GM06990 (cell line): ENCODE results near the gene RAB34.
"Not testable (repeated sequence)": the region's sequence is repeated elsewhere in the genome, so short reads cannot be mapped to it uniquely, and the experiment has no call there.

ENCODE experiments used
- DNase-seq: peaks from one replicate; pipeline ENCODE4 v3.0.0-alpha.2; 2011; ENCODE audit not compliant: insufficient read length; ENCODE audit errors: extremely low read depth
- H3K27me3 ChIP-seq: replicated peaks from 2 replicates; pipeline ENCODE4 v1.6.0; 2011; ENCODE audit warnings: low read length; ENCODE audit not compliant: control insufficient read depth, insufficient read depth
- H3K36me3 ChIP-seq: 2 replicates; pipeline ENCODE4 v1.5.1; 2011; ENCODE audit warnings: low read length; ENCODE audit not compliant: control insufficient read depth, insufficient read depth
- H3K4me3 ChIP-seq: replicated peaks from 2 replicates; pipeline ENCODE4 v1.5.1; 2011; ENCODE audit warnings: low read depth, mild to moderate bottlenecking, control low read depth, low read length
- TF ChIP-seq, protein P1 (sequence below): IDR thresholded peaks from 2 replicates; pipeline ENCODE4 v1.5.1; 2011; ENCODE audit warnings: low read length, control low read depth, mild to moderate bottlenecking, inconsistent platforms; ENCODE audit not compliant: insufficient read depth, poor library complexity, severe bottlenecking

Gene RAB34

DNA sequence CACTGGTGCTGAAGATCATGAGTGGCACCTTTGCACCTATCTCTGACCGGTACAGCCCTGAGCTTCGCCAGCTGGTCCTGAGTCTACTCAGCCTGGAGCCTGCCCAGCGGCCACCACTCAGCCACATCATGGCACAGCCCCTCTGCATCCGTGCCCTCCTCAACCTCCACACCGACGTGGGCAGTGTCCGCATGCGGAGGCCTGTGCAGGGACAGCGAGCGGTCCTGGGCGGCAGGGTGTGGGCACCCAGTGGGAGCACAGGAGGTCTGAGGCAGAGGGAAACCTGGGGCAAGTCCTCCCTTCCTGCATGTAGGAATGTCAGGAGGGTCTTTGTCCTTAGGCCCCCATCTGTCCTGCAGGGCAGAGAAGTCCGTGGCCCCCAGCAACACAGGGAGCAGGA, 19.6 kb upstream of the RAB34 start:
- TF ChIP-seq, protein P1, sequence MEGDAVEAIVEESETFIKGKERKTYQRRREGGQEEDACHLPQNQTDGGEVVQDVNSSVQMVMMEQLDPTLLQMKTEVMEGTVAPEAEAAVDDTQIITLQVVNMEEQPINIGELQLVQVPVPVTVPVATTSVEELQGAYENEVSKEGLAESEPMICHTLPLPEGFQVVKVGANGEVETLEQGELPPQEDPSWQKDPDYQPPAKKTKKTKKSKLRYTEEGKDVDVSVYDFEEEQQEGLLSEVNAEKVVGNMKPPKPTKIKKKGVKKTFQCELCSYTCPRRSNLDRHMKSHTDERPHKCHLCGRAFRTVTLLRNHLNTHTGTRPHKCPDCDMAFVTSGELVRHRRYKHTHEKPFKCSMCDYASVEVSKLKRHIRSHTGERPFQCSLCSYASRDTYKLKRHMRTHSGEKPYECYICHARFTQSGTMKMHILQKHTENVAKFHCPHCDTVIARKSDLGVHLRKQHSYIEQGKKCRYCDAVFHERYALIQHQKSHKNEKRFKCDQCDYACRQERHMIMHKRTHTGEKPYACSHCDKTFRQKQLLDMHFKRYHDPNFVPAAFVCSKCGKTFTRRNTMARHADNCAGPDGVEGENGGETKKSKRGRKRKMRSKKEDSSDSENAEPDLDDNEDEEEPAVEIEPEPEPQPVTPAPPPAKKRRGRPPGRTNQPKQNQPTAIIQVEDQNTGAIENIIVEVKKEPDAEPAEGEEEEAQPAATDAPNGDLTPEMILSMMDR: no peak
- DNase-seq: no peak
- Histone ChIP-seq H3K36me3 (peaks cover 2% of the 10 kb centered on the region), H3K27me3 (no peaks in the 10 kb centered on the region), H3K4me3 (peak overlapping the region; percentile 45)

DNA sequence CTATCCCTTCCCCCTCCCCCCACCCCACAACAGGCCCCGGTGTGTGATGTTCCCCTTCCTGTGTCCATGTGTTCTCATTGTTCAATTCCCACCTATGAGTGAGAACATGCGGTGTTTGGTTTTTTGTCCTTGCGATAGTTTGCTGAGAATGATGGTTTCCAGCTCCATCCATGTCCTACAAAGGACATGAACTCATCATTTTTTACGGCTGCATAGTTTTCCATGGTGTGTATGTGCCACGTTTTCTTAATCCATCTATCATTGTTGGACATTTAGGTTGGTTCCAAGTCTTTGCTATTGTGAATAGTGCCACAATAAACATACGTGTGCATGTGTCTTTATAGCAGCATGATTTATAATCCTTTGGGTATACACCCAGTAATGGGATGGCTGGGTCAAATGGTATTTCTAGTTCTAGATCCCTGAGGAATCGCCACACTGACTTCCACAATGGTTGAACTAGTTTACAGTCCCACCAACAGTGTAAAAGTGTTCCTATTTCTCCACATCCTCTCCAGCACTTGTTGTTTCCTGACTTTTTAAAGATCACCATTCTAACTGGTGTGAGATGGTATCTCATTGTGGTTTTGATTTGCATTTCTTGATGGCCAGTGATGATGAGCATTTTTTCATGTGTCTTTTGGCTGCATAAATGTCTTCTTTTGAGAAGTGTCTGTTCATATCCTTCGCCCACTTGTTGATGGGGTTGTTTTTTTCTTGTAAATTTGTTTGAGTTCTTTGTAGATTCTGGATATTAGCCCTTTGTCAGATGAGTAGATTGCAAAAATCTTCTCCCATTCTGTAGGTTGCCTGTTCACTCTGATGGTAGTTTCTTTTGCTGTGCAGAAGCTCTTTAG, 18.5 kb upstream of the RAB34 start:
- H3K36me3 ChIP-seq, H3K4me3 ChIP-seq, DNase-seq, H3K27me3 ChIP-seq: not testable (repeated sequence)

DNA sequence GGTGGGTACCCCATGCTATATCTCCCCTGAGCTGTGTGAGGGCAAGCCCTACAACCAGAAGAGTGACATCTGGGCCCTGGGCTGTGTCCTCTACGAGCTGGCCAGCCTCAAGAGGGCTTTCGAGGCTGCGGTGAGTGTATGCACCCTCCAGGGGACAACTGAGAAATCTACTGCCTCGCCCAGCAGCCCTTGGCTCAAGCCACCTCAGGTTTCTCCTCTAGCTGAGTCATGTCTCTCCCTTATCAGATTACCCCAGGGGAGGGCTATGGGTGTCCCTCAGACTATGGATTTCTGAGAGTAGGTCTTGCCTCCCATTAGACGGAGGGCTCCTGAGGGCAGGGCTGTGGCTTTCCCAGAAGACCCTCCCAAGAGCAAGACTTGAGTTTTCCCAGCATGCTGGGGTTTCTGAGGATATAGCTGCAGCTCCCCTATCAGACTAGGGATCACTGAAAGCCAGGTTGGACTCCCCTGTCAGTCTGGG, 17.6 kb upstream of the RAB34 start:
- Histone ChIP-seq H3K4me3 (no peak overlapping the region), H3K27me3 (no peaks in the 10 kb centered on the region), H3K36me3 (peaks cover 2% of the 10 kb centered on the region)
- TF ChIP-seq, protein P1: no peak
- DNase-seq: no peak

DNA sequence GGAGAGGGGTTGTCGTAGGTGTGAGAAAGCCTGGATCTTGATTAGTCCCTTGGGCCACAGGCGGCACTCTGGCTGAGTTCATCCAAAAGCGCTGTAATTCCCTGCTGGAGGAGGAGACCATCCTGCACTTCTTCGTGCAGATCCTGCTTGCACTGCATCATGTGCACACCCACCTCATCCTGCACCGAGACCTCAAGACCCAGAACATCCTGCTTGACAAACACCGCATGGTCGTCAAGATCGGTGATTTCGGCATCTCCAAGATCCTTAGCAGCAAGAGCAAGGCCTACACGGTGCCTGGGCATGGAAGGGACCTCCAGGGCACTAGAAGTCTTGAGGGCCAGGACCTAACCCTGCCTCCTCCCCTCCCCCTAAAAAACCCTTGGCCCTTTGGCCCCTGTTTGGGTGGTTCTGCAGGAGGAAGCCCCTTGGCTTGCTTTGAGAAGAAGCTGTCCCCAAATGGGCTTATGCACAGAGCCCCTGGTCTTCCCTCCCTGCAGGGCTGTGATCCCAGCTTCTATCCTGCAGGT, 17.1 kb upstream of the RAB34 start:
- Histone ChIP-seq H3K4me3 (no peak overlapping the region), H3K27me3 (no peaks in the 10 kb centered on the region), H3K36me3 (peaks cover 2% of the 10 kb centered on the region)
- TF ChIP-seq, protein P1: peak; percentile 2
- DNase-seq: no peak

DNA sequence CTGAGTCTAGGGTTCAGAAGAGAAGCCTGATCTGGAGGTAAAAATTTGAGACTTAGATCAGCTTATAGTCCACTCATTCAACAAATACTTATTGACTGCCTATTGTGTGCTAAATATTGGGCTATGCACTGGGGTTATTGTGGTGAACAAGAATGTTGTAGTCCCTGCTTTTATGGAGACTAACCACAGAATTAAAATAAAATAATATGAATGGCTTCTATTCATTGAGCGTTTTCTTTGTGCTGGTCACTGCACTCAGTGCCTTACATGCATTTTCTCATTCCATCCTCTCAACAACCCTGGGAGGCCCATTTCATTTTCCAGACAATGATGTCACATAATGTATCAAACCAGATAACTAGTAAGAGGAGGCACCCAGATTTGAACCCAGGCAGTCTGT, 15.7 kb upstream of the RAB34 start:
- Histone ChIP-seq H3K4me3 (no peak overlapping the region), H3K36me3 (peaks cover 2% of the 10 kb centered on the region), H3K27me3 (no peaks in the 10 kb centered on the region)
- no peak for DNase-seq
- TF ChIP-seq, protein P1: no peak

DNA sequence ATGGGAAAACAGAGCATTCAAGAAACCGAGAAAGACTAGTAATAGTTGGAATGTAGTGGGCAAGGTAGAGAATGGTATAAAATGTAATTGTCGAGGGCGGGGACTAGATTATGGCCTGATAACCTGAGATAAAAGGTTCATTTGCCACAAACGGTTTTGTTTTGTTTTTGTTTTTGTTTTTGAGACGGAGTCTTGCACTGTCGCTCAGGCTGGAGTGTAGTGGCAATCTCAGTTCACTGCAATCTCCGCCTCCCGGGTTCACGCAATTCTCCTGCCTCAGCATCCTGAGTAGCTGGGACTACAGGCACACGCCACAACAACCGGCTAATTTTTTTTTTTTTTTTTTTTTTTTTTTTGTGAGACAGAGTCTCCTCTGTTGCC, 12.3 kb upstream of the RAB34 start:
- no peak overlapping the region for H3K4me3 ChIP-seq
- H3K36me3 ChIP-seq: peaks cover under 1% of the 10 kb centered on the region; the same call in 1 of the 2 replicates
- TF ChIP-seq, protein P1: no peak
- no peaks in the 10 kb centered on the region for H3K27me3 ChIP-seq
- no peak for DNase-seq
